HG03103 (cell line): Measurements from ENCODE around the gene RIMBP2.

Experiments used
- ATAC-seq: cut with Tn5 transposase; IDR thresholded peaks from one replicate; pipeline ENCODE4 v1.9.1; 2021; ENCODE audit warnings: low read depth; ENCODE audit not compliant: unreplicated experiment

RIMBP2 gene

DNA sequence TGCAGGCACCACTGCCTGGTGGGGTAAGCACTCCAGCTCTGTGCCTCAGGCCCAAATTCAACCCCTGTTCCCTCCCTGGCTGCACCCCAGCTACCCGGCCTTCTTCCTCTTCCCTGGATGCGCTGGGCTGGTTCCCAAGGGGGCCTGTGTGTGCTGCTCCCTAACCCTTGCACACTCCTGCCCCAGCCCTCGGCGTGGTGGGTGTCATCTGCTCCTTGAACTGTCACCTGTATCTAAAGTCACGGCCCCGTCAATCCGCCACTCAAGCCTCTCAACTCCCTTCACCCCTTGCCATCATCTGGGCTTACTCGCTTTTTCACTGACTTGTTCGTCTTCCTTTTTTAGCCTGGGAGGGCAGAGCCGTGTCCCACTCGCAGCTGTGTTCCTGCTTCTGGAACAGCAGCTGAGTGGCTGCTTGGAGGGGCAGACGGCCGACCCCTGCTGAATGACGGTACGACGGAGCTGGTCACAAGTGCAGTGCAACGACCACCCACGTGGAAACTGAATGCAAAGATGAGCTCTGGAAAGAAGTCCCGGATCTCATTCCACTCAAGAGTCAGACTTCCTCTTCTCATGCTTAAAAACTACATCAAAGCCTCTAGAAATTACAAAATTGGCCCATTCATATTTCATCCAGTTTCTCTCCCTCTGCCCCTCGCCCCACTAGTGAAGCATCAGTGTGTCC, 239.5 kb downstream of the RIMBP2 start:
- ATAC-seq: no peak

DNA sequence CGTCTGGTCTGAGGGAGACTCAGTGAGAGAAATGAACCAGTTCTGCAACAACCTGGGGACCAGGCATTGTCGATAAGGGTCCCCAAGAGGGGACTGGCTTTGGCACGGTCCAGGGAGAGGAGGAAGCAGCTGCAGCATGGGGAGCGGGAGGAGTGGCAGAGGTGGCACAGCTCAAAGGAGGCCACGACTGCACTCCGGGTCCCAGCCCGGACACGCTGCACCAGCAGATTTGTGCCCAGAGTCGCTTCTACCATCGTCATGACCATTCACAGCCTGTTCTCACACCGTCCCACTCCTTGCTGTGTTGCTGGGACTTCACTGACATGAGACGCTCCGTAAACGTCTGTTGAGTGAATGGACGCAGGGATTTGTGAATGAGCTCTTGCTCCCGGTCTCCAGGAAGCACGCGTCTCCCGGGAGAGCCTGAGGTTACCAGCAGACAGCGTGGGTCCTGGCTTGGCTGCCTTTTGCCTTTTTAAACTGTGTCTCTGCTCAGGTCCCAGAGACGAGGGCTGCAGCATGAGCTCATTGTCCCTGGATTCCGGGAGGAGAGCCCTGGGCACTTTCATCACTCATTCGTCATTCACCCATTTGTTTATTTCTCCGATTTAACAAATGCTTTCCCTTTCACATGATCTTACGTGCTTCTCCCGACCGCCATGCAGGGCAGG, 241.4 kb downstream of the RIMBP2 start:
- no peak for ATAC-seq

DNA sequence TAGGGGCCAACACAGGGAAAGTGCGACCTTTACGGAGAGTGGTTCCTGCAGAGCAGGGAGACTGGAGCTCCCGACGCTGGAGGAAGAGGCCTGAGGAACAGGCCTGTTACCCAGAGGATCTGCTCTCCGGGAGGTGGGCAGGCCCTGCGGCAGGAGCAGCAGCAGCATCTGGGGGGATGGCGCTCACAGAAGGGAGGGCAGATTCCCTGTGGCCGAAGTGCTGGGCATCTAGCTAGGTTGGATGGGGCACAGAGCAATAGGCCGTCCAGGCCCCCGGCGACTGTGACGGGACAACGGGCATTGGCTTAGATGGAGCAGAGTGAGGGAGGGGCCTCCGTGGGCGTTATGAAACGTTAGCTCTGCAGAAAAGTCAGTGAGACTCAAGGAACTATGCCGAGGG, 242.8 kb downstream of the RIMBP2 start:
- no peak for ATAC-seq

DNA sequence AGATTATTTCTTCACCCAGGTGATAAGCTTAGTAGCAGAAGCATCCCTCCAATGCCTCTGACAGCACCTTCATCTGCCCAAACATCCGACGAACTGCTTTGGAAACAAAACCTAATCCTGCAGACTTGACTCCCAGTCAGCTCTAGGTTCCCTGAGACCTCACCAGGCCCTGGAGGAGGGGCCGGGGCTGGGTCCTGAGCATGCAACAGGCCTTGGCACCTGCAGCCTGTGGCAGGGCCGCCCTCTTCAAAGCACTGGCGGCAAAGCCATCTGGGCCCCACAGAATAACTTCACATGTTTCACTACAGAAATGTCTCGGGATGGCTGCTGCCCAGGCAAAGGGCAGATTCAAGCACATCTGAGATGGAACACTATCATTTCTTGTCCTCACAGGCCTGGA, 245.1 kb downstream of the RIMBP2 start:
- ATAC-seq: no peak

DNA sequence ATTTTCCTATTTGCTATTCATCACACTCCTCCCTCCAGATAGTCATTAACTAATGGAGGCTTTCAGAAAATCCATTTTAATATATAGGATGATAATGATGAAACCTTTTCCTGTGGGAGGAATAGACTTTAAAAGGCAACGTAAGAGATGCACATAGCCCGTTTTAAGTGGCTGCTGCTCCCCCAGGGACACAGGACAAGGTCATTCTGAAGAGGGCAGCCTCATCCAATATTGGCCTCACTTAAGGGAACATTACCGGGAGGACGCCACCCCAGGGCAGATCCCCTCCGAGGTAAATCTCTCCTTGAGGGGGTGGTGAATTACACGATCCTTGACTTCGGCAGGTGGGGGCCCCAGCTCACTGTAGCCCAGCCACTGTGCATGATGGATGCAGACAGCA, 246.5 kb downstream of the RIMBP2 start:
- no peak for ATAC-seq

DNA sequence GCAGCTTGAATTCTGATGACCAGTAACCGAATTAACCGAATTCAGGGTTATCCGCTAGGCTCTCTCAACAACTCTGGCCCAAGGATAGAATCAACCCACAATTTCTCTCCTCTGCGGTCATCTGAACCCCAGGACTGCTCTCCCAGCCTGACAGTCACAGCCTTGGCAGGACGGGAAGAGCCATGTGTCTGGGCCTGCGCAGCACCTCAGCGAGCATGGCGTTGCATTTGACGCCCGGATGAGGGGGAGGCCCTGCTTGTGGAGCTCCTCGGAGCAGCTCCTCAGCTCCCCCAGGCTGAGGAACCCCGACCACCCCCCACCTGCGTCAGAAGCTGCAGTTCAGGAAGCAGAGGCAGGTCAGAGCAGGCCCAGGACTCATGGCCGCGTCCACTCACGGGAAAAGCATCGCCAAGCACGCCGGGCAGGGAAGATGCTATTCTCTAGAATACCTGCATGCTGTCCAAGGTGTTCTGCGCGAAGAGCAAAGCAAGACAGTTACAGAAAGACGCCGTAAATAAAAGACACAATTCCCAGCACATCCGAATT, 247.3 kb downstream of the RIMBP2 start:
- ATAC-seq: no peak

DNA sequence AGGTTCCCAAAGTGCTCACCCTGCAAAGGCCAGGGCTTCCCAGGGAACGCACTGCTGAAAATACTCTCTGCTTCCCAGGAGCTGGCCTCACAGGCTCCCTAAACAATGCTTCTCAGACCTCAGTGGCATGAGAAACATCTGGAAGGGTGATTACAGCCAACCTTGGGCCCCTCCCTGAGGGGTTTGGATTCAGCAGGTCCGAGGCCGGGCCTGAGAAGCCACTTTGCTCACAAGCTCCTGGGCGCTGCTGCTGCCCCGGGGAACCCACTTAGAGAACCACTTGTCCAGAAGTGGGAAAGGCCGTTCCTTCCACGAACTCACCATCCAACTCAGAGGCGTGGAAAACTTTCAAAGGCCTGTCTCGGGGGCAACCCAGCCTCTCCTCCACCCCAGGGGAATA, 247.9 kb downstream of the RIMBP2 start:
- ATAC-seq: no peak

DNA sequence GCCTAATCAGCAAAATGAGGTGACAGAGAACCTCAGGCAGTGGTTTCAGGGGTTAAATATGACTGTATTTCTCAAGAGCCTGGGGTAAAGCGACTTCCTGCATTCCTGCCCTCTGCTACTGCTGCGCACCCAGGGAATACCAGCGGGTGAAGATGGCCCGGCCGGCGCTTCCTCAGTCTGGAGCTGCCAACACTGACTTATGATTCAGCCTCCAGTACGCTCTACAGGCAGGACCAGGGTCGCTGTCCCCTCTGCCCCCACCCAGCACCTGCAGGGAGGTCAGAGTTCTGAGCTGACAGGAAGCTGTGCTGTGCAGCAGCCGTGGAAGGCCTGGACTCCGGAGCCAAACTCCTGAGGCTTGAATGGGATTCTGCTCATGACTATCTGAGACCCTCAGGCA, 250.5 kb downstream of the RIMBP2 start:
- ATAC-seq: no peak

DNA sequence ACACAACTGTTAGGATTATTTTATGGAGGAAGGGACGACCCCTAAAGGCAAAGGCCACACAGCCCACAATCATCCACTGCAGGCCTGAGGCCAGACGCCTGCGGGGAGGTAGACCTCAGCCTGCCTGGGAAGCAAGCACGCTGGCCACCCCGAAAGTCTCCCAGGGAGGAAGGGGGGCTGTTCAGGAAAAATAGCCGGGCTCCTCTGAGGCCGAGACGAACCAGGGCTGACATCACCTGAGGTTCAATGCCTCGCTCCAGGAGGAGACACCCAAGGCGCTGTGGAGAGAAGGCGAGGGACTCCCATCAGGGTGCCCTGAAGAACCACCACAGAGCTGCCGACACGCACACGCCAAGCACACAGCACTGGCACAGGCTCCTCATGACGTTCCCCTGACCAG, 251.1 kb downstream of the RIMBP2 start:
- ATAC-seq: no peak

DNA sequence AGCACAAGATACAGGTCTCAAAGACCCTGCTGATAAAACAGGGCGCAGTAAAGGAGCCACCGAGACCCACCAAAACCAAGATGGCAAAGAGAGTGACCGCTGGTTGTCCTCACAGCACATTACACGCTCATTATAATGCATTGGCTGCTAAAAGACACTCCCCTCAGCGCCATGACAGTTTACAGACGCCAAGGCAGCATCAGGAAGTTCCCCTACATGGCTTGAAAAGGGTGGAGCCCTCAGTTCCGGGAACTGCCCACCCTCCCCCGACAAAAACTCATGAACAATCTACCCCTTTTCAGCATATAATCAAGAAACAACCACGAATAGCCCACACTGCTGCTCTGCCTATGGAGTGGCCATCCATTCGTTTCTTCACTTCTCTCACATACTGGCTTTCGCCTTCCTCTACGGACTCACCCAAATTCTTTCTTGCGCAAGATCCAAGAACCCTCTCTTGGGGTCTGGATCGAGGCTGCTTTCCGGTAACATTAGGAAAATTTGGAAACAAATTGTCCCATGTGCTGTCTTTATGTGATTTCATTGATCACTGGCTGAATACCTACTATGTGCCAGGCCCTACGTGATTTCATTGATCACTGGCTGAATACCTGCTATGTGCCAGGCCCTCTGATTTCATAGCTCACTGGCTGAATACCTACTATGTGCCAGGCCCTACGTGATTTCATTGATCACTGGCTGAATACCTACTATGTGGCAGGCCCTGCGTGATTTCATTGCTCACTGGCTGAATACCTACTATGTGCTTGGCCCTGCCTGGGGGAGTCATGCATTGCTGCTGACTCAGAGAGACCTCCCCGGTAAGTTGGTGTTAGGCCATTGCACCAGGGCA, 252.1 kb downstream of the RIMBP2 start:
- no peak for ATAC-seq

DNA sequence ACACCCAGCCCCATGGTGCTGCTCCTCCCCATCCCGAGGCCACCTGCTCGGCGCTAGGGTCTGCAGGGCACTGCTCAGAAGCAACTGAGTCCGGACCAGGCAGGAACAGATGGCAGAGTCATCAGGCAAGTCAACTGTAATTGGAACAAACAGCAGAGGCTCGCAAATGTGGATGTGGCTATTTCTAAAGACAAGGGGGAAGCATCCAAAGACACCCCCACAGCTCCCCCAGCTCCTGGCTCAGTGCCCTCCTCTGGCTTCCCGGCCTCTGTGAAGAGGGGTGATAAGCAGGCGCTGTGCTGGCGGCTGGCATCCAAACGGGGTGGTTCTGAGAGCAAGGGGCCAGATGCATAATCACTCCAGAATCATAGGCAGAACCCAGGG, 252.8 kb downstream of the RIMBP2 start:
- ATAC-seq: no peak

DNA sequence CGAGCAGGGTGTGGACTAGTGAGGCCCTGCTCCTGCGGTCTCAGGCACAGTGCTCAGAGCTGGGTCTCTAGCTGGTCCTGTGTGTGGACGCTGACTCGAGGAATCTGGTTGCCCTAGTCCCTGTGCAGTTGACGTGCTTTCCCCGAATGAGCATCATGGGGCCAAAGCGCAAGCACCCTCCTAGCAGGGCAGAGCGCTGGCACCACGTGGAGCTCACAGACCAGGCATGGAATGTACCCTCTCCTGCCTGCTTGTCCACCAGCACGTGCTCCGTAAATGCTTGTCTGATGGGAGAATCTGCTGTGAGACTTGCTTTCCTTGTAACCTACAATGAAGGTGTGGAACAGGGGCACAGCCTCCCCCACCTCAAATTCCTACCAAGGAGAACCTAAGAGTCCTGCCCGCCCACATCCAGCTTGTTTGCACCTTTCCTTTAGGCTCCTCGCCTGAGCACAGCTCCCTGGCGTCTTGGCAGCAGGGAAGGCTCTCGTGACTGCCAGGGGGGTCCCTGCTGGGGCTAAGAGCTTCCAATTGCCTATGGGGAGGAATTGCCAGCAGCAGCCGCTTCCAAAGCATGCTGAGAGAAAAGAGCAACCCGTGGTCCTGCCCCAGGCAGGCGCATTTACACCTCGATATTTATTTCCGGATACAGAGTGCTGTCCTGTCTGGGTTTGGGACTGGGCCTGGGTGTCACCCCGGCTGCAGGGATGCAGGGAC, 253.4 kb downstream of the RIMBP2 start:
- ATAC-seq: no peak

DNA sequence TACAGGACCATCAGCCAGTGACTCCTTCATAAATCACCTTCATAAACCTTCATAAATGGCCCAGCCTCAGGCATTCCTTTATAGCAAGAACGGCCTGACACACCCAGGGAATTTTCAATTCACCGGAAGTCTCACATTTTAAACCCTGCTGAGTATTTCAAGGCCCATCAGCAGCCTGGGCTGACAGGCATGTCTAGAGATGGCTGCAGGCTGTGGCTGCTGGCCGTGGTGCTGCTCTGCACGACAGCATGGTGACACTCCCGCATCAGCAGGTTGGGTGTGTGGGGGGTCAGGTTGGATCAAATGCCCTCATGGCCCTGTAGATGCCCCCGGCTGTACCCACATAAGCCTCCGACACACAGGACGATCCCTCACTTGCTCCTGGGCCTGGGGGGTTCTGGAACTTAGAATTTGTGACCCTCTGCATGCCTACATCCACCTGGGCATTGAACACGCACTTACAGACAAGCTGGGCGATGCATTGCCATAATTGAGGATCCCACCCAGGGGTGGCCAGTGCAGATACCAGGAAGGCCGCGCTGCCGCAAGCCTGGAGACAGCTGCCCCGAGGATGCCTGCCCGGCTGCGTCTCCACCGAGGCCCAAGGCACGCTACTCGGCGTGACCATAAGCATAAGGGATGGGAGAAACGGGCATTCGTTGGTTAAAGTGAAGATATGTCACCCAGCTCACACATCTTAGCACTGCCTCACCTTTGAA, 254.1 kb downstream of the RIMBP2 start:
- no peak for ATAC-seq

DNA sequence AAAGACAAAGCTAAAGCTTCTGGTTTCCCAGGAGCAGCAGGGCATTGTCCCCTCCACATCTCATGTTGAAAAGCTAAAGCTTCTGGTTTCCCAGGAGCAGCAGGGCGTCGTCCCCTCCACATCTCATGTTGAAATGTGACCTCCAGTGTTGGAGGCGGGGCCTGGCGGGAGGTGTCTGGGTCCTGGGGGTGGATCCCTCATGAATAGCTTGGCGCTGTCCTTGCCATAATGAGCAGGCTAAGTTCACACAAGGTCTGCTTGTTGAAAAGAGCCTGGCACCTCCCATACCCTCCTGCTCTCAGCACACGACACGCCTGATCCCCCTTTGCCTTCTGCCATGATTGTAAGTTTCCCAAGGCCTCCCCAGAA, 254.7 kb downstream of the RIMBP2 start:
- no peak for ATAC-seq

DNA sequence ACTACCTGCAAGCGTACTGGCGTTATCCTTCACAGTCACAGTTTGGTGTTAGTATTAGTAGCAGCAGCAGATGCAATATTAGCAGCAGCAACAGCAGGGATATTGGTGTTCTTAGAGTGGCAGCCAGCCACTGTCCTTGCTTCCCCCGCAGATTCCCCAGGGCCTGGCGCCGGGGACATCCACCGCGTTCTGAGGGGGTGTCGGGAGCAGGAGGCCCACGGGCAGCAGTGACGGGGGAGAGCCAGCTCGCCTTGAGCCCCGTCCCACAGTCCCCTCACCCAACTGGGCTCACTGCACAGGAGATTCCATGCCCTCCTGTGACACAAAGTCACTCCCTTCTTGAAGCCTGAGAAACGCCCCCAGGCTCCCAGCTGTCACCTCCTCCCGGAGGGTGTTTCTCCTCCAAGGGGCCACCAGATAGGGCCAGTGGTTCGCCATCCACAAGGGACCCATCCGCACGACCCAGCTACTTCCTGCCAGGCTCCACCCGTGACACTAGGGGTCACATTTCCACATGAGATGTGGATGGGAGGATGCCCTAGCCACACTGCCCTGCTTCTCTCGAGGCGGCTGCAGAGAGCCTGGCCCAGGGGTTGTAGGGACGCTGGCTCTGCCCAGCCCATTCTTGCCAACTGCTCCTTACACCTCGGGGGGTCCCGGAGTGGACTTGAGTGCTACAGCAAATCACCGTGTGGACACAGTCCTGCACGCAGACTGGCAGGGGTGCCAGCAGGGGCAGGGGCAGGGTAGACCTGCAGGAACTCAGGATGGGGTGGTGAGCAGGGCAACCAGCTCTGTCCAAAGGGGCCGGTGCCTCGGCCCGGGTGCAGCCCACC, 255.3 kb downstream of the RIMBP2 start:
- ATAC-seq: no peak

DNA sequence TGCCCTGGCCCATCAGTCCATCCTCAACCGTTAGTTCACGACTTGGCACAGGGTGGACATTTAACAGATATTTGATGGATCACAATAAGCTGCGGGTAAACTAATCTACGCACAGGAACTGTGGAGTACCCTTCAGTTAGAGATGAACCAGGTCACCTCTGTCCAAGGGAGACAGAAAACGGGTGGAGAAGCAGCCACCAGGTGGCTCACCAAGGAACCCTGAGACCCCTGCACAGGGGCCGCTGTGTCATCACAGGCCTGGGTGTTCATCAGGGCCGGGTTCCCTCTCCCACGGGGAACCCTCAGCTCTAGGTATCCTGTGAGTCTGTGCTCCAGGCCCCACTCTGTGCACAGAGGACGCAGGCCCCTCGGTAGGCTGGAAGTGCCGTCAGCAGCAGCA, 256.2 kb downstream of the RIMBP2 start:
- no peak for ATAC-seq

DNA sequence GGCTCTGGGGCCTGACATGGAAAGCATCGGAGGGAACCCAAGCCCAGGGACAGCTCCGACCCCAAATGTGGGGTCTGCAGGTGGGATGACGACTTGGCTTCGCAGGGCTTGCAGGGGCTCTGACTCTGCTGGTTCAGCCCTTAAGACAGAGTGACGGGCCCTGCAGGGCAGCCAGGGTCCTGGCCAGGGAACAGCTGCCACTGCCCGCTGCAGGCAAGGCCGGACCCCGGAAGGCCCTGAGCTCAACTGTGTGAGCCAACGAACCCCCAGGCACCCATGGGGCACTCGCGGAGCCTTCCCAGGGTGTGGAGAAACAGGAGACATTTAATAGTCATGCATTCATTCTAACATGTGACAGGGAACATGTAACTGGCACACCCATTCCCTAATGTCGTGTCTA, 257.8 kb downstream of the RIMBP2 start:
- ATAC-seq: no peak

DNA sequence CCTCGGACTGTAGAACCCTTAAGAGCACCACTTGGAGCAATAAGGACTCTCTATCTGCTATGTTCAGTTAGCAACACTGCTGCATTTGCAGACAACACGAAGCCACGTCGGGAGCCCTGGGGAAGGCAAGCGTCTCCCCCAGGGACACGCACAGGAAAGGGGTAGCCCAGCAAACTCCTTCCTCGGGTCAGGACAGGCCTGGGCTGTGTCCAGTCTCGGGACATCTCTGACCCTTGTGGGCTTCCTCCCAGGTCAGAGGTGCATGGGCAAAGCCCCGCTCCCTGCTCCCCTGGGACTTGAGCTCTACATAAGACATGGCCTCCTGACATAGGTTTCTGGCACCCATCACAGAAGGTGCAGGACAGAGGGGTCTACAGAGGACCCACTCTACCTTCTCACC, 258.9 kb downstream of the RIMBP2 start:
- ATAC-seq: no peak
